NCI-H345 (cell line): ENCODE measurements around the gene ZNF236.
"Not testable (repeated sequence)": the region's sequence is repeated elsewhere in the genome, so short reads cannot be mapped to it uniquely, and the experiment has no call there.

Experiments
- DNase-seq: peaks from one replicate; lab custom pipeline; 2025; lab: John Stamatoyannopoulos, UW

Gene ZNF236

GRCh38 chr18:76911440-76911839, 89.1 kb downstream of the ZNF236 start:
- DNase-seq = no peak

DNA sequence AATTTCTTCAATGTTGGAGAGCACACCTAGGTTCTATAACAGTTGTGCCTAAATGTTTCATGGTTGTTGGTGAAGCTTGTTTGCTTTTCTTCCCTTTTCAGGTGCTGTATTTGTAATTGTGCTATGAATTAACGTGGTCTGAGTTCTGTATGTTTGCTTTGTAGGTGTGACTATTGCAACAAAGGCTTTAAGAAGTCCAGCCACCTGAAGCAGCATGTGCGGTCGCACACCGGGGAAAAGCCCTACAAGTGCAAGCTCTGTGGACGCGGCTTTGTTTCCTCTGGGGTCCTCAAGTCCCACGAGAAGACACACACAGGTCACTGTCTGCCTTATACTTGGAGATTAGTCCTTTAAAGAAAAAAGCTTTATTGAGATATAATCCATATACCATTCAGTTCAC, 91.2 kb downstream of the ZNF236 start:
- DNase-seq = peak; percentile 68

GRCh38 chr18:76914314-76914713, 92.0 kb downstream of the ZNF236 start:
- no peak for DNase-seq

DNA sequence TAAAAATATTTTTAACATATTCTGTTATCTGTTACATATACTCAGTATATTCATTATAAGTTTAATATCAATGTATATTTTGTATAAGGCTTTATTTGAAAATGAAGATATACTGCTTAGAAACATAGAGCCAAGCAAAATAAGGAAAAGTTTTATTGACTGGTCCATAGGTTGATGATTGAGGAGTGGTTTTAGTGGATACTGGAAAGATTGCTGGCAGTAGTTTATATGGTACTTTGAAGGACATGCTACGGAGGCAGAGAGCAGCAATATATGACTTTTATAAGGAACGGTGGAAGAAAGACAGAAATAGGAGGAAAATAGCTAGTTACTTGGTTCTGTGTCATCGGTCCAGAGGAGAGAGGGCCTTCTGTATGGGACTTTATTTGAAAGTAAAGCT, 92.4 kb downstream of the ZNF236 start:
- no peak for DNase-seq

DNA sequence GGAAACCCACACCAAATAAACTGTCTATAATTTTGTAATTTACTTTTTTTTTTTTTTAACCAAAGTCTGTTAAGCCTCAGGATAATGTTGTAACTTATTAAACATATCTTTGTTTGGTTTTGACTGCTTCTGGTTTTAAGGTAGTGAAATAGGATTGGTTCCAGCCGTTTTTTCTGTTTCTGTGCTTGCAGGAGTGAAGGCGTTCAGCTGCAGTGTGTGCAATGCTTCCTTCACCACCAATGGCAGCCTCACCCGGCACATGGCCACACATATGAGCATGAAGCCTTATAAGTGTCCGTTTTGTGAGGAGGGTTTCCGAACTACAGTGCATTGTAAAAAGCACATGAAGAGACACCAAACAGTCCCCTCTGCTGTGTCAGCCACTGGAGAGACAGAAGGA, 93.1 kb downstream of the ZNF236 start:
- no peak for DNase-seq

GRCh38 chr18:76920974-76921373, 98.6 kb downstream of the ZNF236 start:
- DNase-seq = no peak

DNA sequence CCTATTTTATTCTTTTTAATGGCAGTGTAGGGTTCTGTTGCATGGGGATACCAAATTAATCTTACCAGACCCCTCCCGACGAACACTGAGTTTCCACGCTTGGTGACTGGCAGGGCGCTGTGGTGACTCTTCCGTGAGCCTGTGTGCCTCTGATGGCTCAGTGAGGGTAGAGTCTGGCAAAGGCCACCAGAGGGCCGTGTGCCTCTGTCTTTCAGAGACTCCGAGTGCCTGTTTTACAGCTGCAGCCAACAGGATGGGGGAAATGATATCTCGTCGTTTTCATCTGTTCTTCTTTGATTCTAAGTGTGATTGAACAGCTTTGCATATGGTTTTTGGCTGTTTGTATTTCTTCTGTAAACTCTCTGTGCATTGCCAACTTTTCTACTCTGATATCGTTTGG, 99.8 kb downstream of the ZNF236 start:
- peak; percentile 39 for DNase-seq

DNA sequence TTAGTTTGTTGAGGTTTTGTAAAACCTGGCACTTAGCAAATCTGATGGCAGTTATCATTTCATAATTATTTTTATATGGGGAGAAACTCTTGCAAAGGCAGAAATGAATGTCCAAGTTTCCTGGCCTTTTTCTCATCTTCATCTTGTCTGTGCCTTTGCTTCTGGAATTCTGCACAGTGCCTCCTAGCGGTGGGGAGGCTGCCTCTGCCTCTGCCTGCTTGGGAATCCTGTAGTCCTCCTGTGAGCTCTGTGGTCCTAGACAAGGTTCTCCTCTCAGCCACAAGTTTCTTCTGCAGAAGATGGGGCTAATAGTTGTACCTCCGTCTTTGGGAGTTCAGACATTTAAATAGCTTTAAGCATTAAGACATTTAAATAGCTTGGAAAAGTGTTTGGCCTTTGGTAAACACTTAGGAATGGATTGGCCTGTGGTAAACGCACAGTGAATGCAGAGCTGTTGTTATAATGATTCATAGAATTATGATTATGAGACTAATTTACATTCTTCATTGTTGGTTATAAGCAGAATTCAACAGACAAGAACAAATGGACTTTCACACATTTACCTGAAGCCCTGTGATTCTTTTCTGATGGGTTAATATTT, 101.2 kb downstream of the ZNF236 start:
- DNase-seq = no peak

- DNase-seq = no peak
Observed at GRCh38 chr18:76925501-76925900, 103.1 kb downstream of the ZNF236 start.

DNA sequence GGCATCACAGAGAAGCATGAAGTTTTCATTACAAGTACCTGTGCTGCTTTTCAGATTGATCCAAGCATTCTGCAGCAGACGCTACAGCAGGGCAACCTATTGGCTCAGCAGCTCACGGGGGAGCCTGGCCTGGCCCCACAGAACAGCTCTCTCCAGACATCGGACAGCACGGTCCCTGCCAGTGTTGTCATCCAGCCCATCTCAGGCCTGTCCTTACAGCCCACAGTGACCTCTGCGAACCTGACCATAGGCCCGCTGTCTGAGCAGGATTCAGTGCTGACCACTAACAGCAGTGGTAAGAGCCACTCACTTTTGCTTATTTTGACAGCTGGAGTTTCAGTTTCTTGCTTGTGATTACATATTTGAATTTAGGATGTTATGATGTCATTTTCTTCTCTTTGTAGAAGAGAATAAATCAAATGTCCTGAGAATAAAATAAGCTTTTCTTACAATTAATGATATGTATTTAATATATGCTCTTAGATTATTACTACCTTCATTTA, 104.9 kb downstream of the ZNF236 start:
- no peak for DNase-seq

DNA sequence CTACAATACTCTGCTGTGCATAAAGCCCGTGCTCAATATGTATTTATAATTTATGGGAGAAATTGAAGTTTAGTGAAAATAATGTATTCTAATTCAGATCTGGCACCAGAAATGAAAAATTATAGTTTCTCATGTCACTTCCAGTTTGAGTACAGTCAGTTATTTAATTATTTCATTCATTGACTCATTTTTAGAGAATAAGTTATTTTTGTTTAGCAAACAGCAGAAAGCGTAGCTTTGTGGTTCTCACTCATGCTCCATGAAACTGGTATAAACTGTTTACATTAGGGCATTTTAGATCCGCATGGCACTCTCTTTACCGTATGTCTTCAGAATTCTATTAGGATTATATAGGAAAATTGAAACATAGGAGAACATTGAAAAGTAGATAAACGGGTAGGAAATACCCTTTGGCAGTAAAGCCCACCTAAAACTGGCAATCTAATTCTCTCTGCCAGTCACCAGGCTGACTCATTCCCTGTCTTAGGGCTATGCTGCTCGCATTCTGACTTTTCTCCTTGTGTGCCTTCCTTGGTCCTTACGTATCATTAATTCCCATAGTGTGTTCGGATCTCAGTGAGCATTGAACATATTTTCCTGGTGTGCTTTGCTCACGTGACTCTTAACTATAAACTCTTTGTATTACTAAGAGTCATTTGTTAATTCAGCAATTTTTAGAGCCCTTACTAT, 106.0 kb downstream of the ZNF236 start:
- no peak for DNase-seq

DNA sequence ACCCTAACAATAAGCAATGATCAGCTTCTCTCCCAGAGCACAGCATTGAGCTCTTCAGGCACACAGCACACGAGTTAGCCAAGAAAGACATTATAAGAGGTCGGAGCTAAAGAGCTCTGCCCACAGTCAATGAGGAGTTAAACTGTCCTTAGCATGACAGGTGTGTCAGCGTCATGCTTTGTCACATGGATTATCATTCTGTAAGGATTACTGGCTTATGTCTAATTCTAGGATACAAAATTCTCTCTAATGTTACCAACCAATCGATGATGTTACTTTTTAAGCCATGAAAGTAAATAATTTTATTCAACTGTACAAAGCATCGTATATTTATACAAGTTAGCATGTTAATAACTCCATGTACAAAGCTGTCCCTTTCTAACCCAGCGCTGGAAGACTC, 108.8 kb downstream of the ZNF236 start:
- DNase-seq = no peak

GRCh38 chr18:76932026-76932819, 109.9 kb downstream of the ZNF236 start:
- no peak for DNase-seq

- no peak for DNase-seq
Observed at GRCh38 chr18:76935722-76936337, 113.5 kb downstream of the ZNF236 start.

GRCh38 chr18:76936877-76937276, 114.5 kb downstream of the ZNF236 start:
- DNase-seq = no peak

DNA sequence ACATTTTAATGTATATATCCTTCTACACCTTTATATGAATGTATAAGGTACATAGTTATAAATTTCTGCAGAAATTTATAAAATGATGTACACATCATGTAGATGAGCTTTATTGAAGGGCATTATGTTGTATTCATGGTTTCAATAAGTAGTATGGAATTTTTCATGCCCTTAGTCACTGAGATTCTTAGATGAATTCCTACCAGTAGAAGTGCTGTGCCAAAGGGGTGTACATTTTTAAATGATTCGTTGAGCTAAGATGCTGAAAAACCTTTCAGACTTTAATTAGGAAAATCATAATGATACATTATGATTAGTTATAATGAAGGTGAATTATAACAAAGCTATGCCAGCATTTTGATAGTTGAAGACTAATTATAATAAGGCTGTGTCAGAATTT, 115.2 kb downstream of the ZNF236 start:
- DNase-seq = no peak

GRCh38 chr18:76938619-76939018, 116.3 kb downstream of the ZNF236 start:
- DNase-seq = no peak

DNA sequence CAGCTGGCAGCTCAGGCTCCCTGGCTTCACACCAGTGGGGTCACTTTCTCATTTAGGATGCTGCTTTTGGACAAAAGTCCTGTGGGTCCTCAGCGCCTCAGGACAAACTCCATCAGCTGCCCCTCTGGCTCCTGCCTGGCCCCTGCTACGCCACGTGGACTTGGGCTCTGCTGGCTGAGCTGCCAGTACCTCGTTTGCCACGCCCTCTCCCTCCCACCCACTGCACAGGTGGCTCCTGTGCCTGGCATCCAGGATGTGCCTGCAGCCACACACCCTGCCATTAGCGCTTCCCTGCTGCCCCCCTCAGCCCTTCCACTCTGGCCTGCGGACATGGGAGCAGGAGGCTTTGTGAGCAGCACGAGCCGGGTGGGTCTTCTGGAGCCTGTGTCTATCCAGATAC, 118.9 kb downstream of the ZNF236 start:
- no peak for DNase-seq

- DNase-seq = no peak
Observed at GRCh38 chr18:76943542-76944339, 121.4 kb downstream of the ZNF236 start.

- DNase-seq = not testable (repeated sequence)
Observed at GRCh38 chr18:76944346-76944745, 122.0 kb downstream of the ZNF236 start.

DNA sequence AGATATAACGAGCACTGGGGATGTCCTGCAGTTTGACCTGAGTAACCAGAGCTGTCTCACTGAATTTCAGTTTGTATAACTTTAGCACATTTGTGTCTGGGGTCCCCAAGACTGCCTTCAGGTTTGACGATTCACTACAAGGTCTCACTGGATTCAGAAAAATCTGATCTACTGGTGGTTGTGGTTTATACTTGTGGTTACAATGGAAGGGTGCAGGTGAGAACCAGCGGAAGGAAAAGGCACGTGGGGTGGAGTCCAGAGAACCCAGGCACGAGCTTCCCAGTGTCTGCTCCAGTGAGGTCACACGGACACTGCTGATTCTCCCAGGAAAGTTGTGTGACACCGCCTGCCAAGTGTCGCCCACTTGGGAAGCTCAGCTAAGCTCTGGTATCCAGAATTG, 126.0 kb downstream of the ZNF236 start:
- DNase-seq = no peak
